Cardiac atrium fibroblast (primary cell): ENCODE measurements around the gene MXRA7. TPM values are rescaled to one million over a fixed set of nuclear protein-coding genes. Genes with fewer than 3 reads are reported as not detected.

Experiments used
- total RNA-seq: library from RNA; depleted of rRNA; stranded (reverse); fragments of >200 nt; gene quantifications from 2 replicates; pipeline ENCODE4 v1.2.3, GENCODE V29; 2015

MXRA7 gene
- total RNA-seq, result 444 and 504 TPM in 2 replicates

GRCh38 chr17:76710863-76711611 lies at the start of gene MXRA7:
MXRA7 (minus strand) TSS chr17:76710965; CDS start chr17:76710946, 19 bp downstream.

GRCh38 chr17:76737676-76738467 lies 27.1 kb upstream of the MXRA7 start, which contains the start of gene MFSD11:
MFSD11 (plus strand) TSS chr17:76738119; CDS start chr17:76738353, 234 bp downstream.

GRCh38 chr17:76737082-76737675 lies 26.4 kb upstream of the MXRA7 start, which contains the start of gene SRSF2:
SRSF2 (minus strand) TSS chr17:76737331; CDS start chr17:76737160, 171 bp downstream.

GRCh38 chr17:76726776-76727718 lies 16.3 kb upstream of the MXRA7 start, which contains the start of gene METTL23:
METTL23 (plus strand) TSS chr17:76726839; CDS start chr17:76729711, 2,872 bp downstream.

GRCh38 chr17:76726231-76726775 lies 15.5 kb upstream of the MXRA7 start, which contains the start of gene JMJD6:
JMJD6 (minus strand) TSS chr17:76726606; CDS start chr17:76726475, 131 bp downstream.

GRCh38 chr17:76643553-76644148 lies 67.1 kb downstream of the MXRA7 start, which contains the start of gene ST6GALNAC1:
ST6GALNAC1 (minus strand) TSS chr17:76643757; CDS start chr17:76643638, 119 bp downstream.

Other genes with a start within 250 kb of the MXRA7 start
- gene AANAT, start 243.4 kb downstream of the MXRA7 start, total RNA-seq, result 0.49 TPM in 1 of 2 replicates, not detected in the other
- gene RHBDF2, start 209.5 kb downstream of the MXRA7 start, total RNA-seq, result 11.6 and 26.7 TPM in 2 replicates
- 208 and 215 TPM in 2 replicates for gene CYGB, start 173.3 kb downstream of the MXRA7 start, total RNA-seq
- gene PRCD, start 170.9 kb downstream of the MXRA7 start, total RNA-seq, result 7.0 and 7.6 TPM in 2 replicates
- gene ST6GALNAC2, start 125.1 kb downstream of the MXRA7 start, total RNA-seq, result 1.3 and 2.6 TPM in 2 replicates
- 0.16 and 0.54 TPM in 2 replicates for gene ST6GALNAC1, start 67.2 kb downstream of the MXRA7 start, total RNA-seq
- gene JMJD6, start 15.6 kb upstream of the MXRA7 start, total RNA-seq, result 28.2 and 36.8 TPM in 2 replicates
- 16.1 and 34.0 TPM in 2 replicates for gene METTL23, start 15.9 kb upstream of the MXRA7 start, total RNA-seq
- 159 and 181 TPM in 2 replicates for gene SRSF2, start 26.4 kb upstream of the MXRA7 start, total RNA-seq
- gene MFSD11, start 27.2 kb upstream of the MXRA7 start, total RNA-seq, result 20.4 and 28.7 TPM in 2 replicates
- gene MGAT5B, start 157.4 kb upstream of the MXRA7 start, total RNA-seq, result 0.49 and 6.7 TPM in 2 replicates